Measurements from ENCODE around the gene ABR.
"Not testable (repeated sequence)": the region's sequence is repeated elsewhere in the genome, so short reads cannot be mapped to it uniquely, and the experiment has no call there.

Gene ABR

GRCh38 chr17:1090465-1091189 lies 89.2 kb downstream of the ABR start:
- no peak for DNase-seq

- no peak for DNase-seq
These were observed 89.9 kb downstream of the ABR start for GRCh38 chr17:1089915-1090314.

GRCh38 chr17:1087381-1088241 lies 92.2 kb downstream of the ABR start:
- peak; percentile 24 for DNase-seq

- no peak for DNase-seq
These were observed 96.2 kb downstream of the ABR start for GRCh38 chr17:1083451-1084187.

- no peak for DNase-seq
These were observed 97.2 kb downstream of the ABR start for GRCh38 chr17:1082579-1082978.

GRCh38 chr17:1078831-1079561 lies 100.8 kb downstream of the ABR start:
- no peak for DNase-seq

- no peak for DNase-seq
These were observed 101.6 kb downstream of the ABR start for GRCh38 chr17:1077986-1078711.

GRCh38 chr17:1077581-1077985 lies 102.2 kb downstream of the ABR start:
- no peak for DNase-seq

GRCh38 chr17:1076982-1077302 lies 102.8 kb downstream of the ABR start:
- DNase-seq = no peak

GRCh38 chr17:1076299-1076981 lies 103.3 kb downstream of the ABR start:
- no peak for DNase-seq

GRCh38 chr17:1074886-1075605 lies 104.7 kb downstream of the ABR start:
- no peak for DNase-seq

- not testable (repeated sequence) for DNase-seq
These were observed 105.7 kb downstream of the ABR start for GRCh38 chr17:1073963-1074625.

GRCh38 chr17:1073241-1073962 lies 106.4 kb downstream of the ABR start:
- DNase-seq = no peak

- no peak for DNase-seq
These were observed 107.2 kb downstream of the ABR start for GRCh38 chr17:1072551-1072961.

GRCh38 chr17:1071103-1071825 lies 108.5 kb downstream of the ABR start:
- DNase-seq = no peak

- DNase-seq = no peak
These were observed 109.4 kb downstream of the ABR start for GRCh38 chr17:1070411-1070810.

- no peak for DNase-seq
These were observed 109.9 kb downstream of the ABR start for GRCh38 chr17:1069847-1070246.

- no peak for DNase-seq
These were observed 111.4 kb downstream of the ABR start for GRCh38 chr17:1068356-1068755.

Data from stimulated activated CD4-positive, alpha-beta T cell treated with anti-CD3 and anti-CD28 coated beads, Interleukin-15, amount 100 ng/mL, for 24 hours (primary cell).